Coronary artery (tissue), 2 donors: ENCODE results near the gene XKRX.

Experiments
- DNase-seq: peaks from one replicate; pipeline ENCODE4 v3.0.0-alpha.2; 2017; ENCODE audit warnings: low spot score
- H3K27ac ChIP-seq, 2 donors: fragments of 200-600 bp; sonication (generic); one replicate each; pipeline ENCODE4 v1.5.1; 2016 to 2019
- H3K4me3 ChIP-seq: fragments of 200-600 bp; sonication (generic); 2 replicates; pipeline ENCODE4 v1.5.1; 2016; ENCODE audit warnings: mild to moderate bottlenecking, moderate library complexity
- CTCF ChIP-seq: fragments of 200-600 bp; sonication (generic); IDR thresholded peaks from one replicate; pipeline ENCODE4 v1.5.1; 2019; ENCODE audit warnings: antibody characterized with exemption

Gene XKRX

GRCh38 chrX:100931218-100931924, 2.7 kb upstream of the XKRX start:
- H3K27ac ChIP-seq, result no peak overlapping the region
- DNase-seq, result no peak
- H3K4me3 ChIP-seq, result no peak overlapping the region
- TF ChIP-seq CTCF, result no peak

- Histone ChIP-seq H3K4me3 (no peak overlapping the region), H3K27ac (no peak overlapping the region)
- no peak for DNase-seq
- TF ChIP-seq CTCF, result no peak
These were observed 2.3 kb downstream of the XKRX start for GRCh38 chrX:100926453-100926852.

- Histone ChIP-seq H3K27ac (no peak overlapping the region), H3K4me3 (no peak overlapping the region)
- no peak for DNase-seq
- no peak for TF ChIP-seq CTCF
These were observed 4.3 kb downstream of the XKRX start for GRCh38 chrX:100924375-100924774.

GRCh38 chrX:100915562-100915961, 13.2 kb downstream of the XKRX start:
- no peak for TF ChIP-seq CTCF
- Histone ChIP-seq H3K4me3 (no peak overlapping the region), H3K27ac (no peak overlapping the region)
- no peak for DNase-seq

- Histone ChIP-seq H3K27ac (no peak overlapping the region), H3K4me3 (no peak overlapping the region)
- no peak for DNase-seq
- TF ChIP-seq CTCF, result no peak
These were observed 15.6 kb downstream of the XKRX start for GRCh38 chrX:100913111-100913510.

- H3K4me3 ChIP-seq, result no peak overlapping the region
- no peak overlapping the region for H3K27ac ChIP-seq
- TF ChIP-seq CTCF, result no peak
- DNase-seq, result no peak
These were observed 17.0 kb downstream of the XKRX start for GRCh38 chrX:100911731-100912130.

- no peak for TF ChIP-seq CTCF
- no peak overlapping the region for H3K4me3 ChIP-seq
- DNase-seq, result no peak
These were observed 23.1 kb downstream of the XKRX start for GRCh38 chrX:100905620-100906019.

More at GRCh38 chrX:100905620-100906019, 23.1 kb downstream of the XKRX start:
- H3K27ac ChIP-seq, result no peak overlapping the region
